ENCODE measurements around the gene CDH20.

Gene CDH20

GRCh38 chr18:61497422-61497821 is 164.2 kb downstream of the CDH20 start:
- no peaks in the 10 kb centered on the region for H3K9me2 ChIP-seq (replicated peaks; ENCODE audit: insufficient read depth, low read length)
- no peak overlapping the region for H2AFZ ChIP-seq (ENCODE audit: low read depth, low read length, severe bottlenecking)

DNA sequence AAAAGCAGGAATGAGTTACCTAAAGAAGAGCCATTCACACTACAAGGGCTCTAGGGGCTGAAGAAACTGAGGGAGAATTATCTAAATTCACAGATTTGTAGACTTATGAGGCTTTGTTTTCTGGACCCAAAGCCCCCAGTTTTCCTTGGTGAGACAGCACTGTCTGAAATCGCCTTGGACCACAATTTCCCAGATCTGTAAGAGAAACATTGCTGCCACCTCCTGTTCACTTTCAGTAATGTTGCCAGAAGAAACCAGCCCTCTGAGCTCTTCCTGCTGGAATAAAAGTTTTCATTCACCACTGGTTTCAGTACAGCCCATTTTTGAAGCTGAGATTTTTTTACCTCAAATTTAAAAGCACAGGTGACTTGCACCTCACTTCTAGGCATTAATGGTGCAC is 169.2 kb downstream of the CDH20 start:
- Histone ChIP-seq H3F3A (ENCODE audit: insufficient read depth) (no peaks in the 10 kb centered on the region), H3K36me3 (ENCODE audit: low read length) (no peaks in the 10 kb centered on the region), H3K9ac (ENCODE audit: low read length) (no peak overlapping the region), H3K27me3 (ENCODE audit: low read length) (no peaks in the 10 kb centered on the region), H3K9me2 (replicated peaks; ENCODE audit: insufficient read depth, low read length) (no peaks in the 10 kb centered on the region), H3K79me2 (ENCODE audit: insufficient read depth, low read length) (no peaks in the 10 kb centered on the region), H3K27ac (ENCODE audit: low read depth, low read length) (no peak overlapping the region), H3K4me2 (ENCODE audit: low read depth, low read length, poor library complexity, severe bottlenecking) (no peak overlapping the region), H4K20me1 (ENCODE audit: low read depth, low read length) (no peaks in the 10 kb centered on the region), H3K4me3 (ENCODE audit: insufficient read depth, low read length, poor library complexity, severe bottlenecking) (no peak overlapping the region), H3K9me3 (ENCODE audit: insufficient read depth, low read length) (no peaks in the 10 kb centered on the region), H2AFZ (ENCODE audit: low read depth, low read length, severe bottlenecking) (no peak overlapping the region)
- TF ChIP-seq EZH2phosphoT487 (conservative IDR thresholded peaks at IDR 0.05; ENCODE audit: low read length): no peak
- TF ChIP-seq CTCF (IDR thresholded peaks at IDR 0.05; ENCODE audit: insufficient read depth, low read length, poor library complexity, severe bottlenecking): peak; percentile 46

More at GRCh38 chr18:61497422-61497821, 164.2 kb downstream of the CDH20 start:
- H3K27me3 ChIP-seq (ENCODE audit: low read length): no peaks in the 10 kb centered on the region
- H3K9me3 ChIP-seq (ENCODE audit: insufficient read depth, low read length): no peaks in the 10 kb centered on the region
- H3K36me3 ChIP-seq (ENCODE audit: low read length): no peaks in the 10 kb centered on the region
- no peak overlapping the region for H3K4me3 ChIP-seq (ENCODE audit: insufficient read depth, low read length, poor library complexity, severe bottlenecking)
- no peak overlapping the region for H3K27ac ChIP-seq (ENCODE audit: low read depth, low read length)
- H3K79me2 ChIP-seq (ENCODE audit: insufficient read depth, low read length): no peaks in the 10 kb centered on the region
- no peaks in the 10 kb centered on the region for H4K20me1 ChIP-seq (ENCODE audit: low read depth, low read length)
- TF ChIP-seq CTCF (IDR thresholded peaks at IDR 0.05; ENCODE audit: insufficient read depth, low read length, poor library complexity, severe bottlenecking) (no peak), EZH2phosphoT487 (conservative IDR thresholded peaks at IDR 0.05; ENCODE audit: low read length) (no peak)
- no peak overlapping the region for H3K9ac ChIP-seq (ENCODE audit: low read length)
- H3K4me2 ChIP-seq (ENCODE audit: low read depth, low read length, poor library complexity, severe bottlenecking): no peak overlapping the region
- no peaks in the 10 kb centered on the region for H3F3A ChIP-seq (ENCODE audit: insufficient read depth)

GRCh38 chr18:61503688-61504087 is 170.5 kb downstream of the CDH20 start:
- Histone ChIP-seq H3K9me3 (ENCODE audit: insufficient read depth, low read length) (no peaks in the 10 kb centered on the region), H3K36me3 (ENCODE audit: low read length) (no peaks in the 10 kb centered on the region), H2AFZ (ENCODE audit: low read depth, low read length, severe bottlenecking) (no peak overlapping the region), H3K4me3 (ENCODE audit: insufficient read depth, low read length, poor library complexity, severe bottlenecking) (no peak overlapping the region), H4K20me1 (ENCODE audit: low read depth, low read length) (no peaks in the 10 kb centered on the region; the same call in 1 of the 2 replicates), H3K9ac (ENCODE audit: low read length) (no peak overlapping the region), H3K79me2 (ENCODE audit: insufficient read depth, low read length) (no peaks in the 10 kb centered on the region), H3K27ac (ENCODE audit: low read depth, low read length) (no peak overlapping the region), H3K27me3 (ENCODE audit: low read length) (no peaks in the 10 kb centered on the region), H3F3A (ENCODE audit: insufficient read depth) (no peaks in the 10 kb centered on the region), H3K4me2 (ENCODE audit: low read depth, low read length, poor library complexity, severe bottlenecking) (no peak overlapping the region), H3K9me2 (replicated peaks; ENCODE audit: insufficient read depth, low read length) (no peaks in the 10 kb centered on the region)
- TF ChIP-seq EZH2phosphoT487 (conservative IDR thresholded peaks at IDR 0.05; ENCODE audit: low read length) (no peak), CTCF (IDR thresholded peaks at IDR 0.05; ENCODE audit: insufficient read depth, low read length, poor library complexity, severe bottlenecking) (no peak)
